ENCODE measurements around the gene NDUFA11. TPM values are rescaled to one million over a fixed set of nuclear protein-coding genes. Genes with fewer than 3 reads are reported as not detected.

The NDUFA11 gene
- total RNA-seq, 2 donors from 2014 or later, result 242 to 269 TPM

- 80 to 86% methylated on average over 10 of the region's 10 CpGs for WGBS, 2 experiments (ENCODE audit: insufficient coverage in 1 of 2, insufficient read length in 1 of 2)
- no peaks in the 10 kb centered on the region for H3K4me1 ChIP-seq (ENCODE audit: control insufficient read depth, insufficient read depth, low read length)
- Mint-ChIP-seq H3K4me3 (no peak overlapping the region), H3K27me3 (ENCODE audit: insufficient read depth) (no peaks in the 10 kb centered on the region), H3K4me1 (peaks cover 1% of the 10 kb centered on the region), H3K36me3 (ENCODE audit: low read depth) (peaks cover 49% of the 10 kb centered on the region), H3K27ac (peak overlapping the region; percentile 30), H3K9me3 (no peaks in the 10 kb centered on the region)
- peaks cover 42% of the 10 kb centered on the region for H3K36me3 ChIP-seq (ENCODE audit: control insufficient read depth, insufficient read depth, low read length)
- no peak for TF ChIP-seq CTCF (conservative IDR thresholded peaks at IDR 0.05)
- H3K27ac ChIP-seq (ENCODE audit: low read depth, low read length), result no peak overlapping the region
- DNase-seq, result no peak
- no peak overlapping the region for H3K9ac ChIP-seq (ENCODE audit: extremely low read depth, low read length, poor library complexity, severe bottlenecking)
- no peaks in the 10 kb centered on the region for H3K9me3 ChIP-seq (ENCODE audit: control insufficient read depth, low read length)
- no peak overlapping the region for H3K4me3 ChIP-seq (ENCODE audit: low read length)
- H3K27me3 ChIP-seq (ENCODE audit: control insufficient read depth, insufficient read depth, low read length, poor library complexity, severe bottlenecking), result no peaks in the 10 kb centered on the region
Observed at GRCh38 chr19:5943623-5944022, 40.0 kb upstream of the NDUFA11 start.

GRCh38 chr19:5943045-5943444 is 39.5 kb upstream of the NDUFA11 start:
- Mint-ChIP-seq H3K27me3 (ENCODE audit: insufficient read depth) (no peaks in the 10 kb centered on the region), H3K9me3 (no peaks in the 10 kb centered on the region), H3K4me3 (no peak overlapping the region), H3K27ac (peak overlapping the region; percentile 30), H3K36me3 (ENCODE audit: low read depth) (peaks cover 50% of the 10 kb centered on the region), H3K4me1 (no peaks in the 10 kb centered on the region)
- Histone ChIP-seq H3K36me3 (ENCODE audit: control insufficient read depth, insufficient read depth, low read length) (peaks cover 42% of the 10 kb centered on the region), H3K27me3 (ENCODE audit: control insufficient read depth, insufficient read depth, low read length, poor library complexity, severe bottlenecking) (no peaks in the 10 kb centered on the region), H3K4me3 (ENCODE audit: low read length) (no peak overlapping the region), H3K9me3 (ENCODE audit: control insufficient read depth, low read length) (no peaks in the 10 kb centered on the region), H3K9ac (ENCODE audit: extremely low read depth, low read length, poor library complexity, severe bottlenecking) (no peak overlapping the region), H3K4me1 (ENCODE audit: control insufficient read depth, insufficient read depth, low read length) (no peaks in the 10 kb centered on the region), H3K27ac (ENCODE audit: low read depth, low read length) (peak overlapping the region; percentile 41)
- TF ChIP-seq CTCF (conservative IDR thresholded peaks at IDR 0.05), result no peak
- WGBS, 2 experiments (ENCODE audit: insufficient coverage in 1 of 2, insufficient read length in 1 of 2), result 94 to 95% methylated on average over 7 to 10 of the region's 10 CpGs
- DNase-seq, result no peak

GRCh38 chr19:5941673-5942072 is 38.1 kb upstream of the NDUFA11 start:
- H3K4me3 ChIP-seq (ENCODE audit: low read length), result no peak overlapping the region
- DNase-seq, result no peak
- H3K4me1 Mint-ChIP-seq, result no peaks in the 10 kb centered on the region
- H3K4me3 Mint-ChIP-seq, result no peak overlapping the region
- H3K36me3 ChIP-seq (ENCODE audit: control insufficient read depth, insufficient read depth, low read length), result peaks cover 43% of the 10 kb centered on the region
- H3K27me3 ChIP-seq (ENCODE audit: control insufficient read depth, insufficient read depth, low read length, poor library complexity, severe bottlenecking), result no peaks in the 10 kb centered on the region
- H3K27ac Mint-ChIP-seq, result peak overlapping the region; percentile 19
- H3K36me3 Mint-ChIP-seq (ENCODE audit: low read depth), result peaks cover 54% of the 10 kb centered on the region
- TF ChIP-seq CTCF (conservative IDR thresholded peaks at IDR 0.05), result no peak
- H3K9me3 Mint-ChIP-seq, result no peaks in the 10 kb centered on the region
- WGBS, 2 experiments (ENCODE audit: insufficient coverage in 1 of 2, insufficient read length in 1 of 2), result 89 to 95% methylated on average over 9 to 11 of the region's 11 CpGs
- H3K9me3 ChIP-seq (ENCODE audit: control insufficient read depth, low read length), result no peaks in the 10 kb centered on the region
- H3K4me1 ChIP-seq (ENCODE audit: control insufficient read depth, insufficient read depth, low read length), result no peaks in the 10 kb centered on the region
- no peaks in the 10 kb centered on the region for H3K27me3 Mint-ChIP-seq (ENCODE audit: insufficient read depth)
- H3K9ac ChIP-seq (ENCODE audit: extremely low read depth, low read length, poor library complexity, severe bottlenecking), result no peak overlapping the region
- H3K27ac ChIP-seq (ENCODE audit: low read depth, low read length), result no peak overlapping the region
